ENCODE results near the gene ZNF154.

ZNF154 gene

DNA sequence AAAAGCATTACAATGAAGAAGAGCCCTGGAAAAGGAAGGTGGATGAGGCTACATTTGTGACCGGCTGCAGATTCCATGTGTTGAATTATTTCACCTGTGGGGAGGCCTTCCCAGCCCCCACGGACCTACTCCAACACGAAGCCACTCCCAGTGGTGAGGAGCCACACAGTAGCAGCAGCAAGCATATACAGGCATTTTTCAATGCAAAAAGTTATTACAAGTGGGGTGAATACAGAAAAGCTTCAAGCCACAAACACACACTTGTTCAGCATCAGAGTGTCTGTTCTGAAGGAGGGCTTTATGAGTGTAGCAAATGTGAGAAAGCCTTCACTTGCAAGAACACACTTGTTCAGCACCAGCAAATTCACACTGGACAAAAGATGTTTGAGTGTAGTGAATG is 22.3 kb downstream of the ZNF154 start:
- intact Hi-C loops (cut with DNase I), result loop anchor here (10.0 kb wide), 1 partner anchor 52 kb away; the partner anchor contains the start of gene ZNF211
- no peak for DNase-seq

GRCh38 chr19:57682226-57682766 is 26.7 kb downstream of the ZNF154 start:
- no peak for DNase-seq
- intact Hi-C loops (cut with DNase I), result loop anchor here (5.0 to 10.0 kb wide), 2 partner anchors 47 to 105 kb away; partner anchors contain the start of genes ZNF211 and ZNF416

DNA sequence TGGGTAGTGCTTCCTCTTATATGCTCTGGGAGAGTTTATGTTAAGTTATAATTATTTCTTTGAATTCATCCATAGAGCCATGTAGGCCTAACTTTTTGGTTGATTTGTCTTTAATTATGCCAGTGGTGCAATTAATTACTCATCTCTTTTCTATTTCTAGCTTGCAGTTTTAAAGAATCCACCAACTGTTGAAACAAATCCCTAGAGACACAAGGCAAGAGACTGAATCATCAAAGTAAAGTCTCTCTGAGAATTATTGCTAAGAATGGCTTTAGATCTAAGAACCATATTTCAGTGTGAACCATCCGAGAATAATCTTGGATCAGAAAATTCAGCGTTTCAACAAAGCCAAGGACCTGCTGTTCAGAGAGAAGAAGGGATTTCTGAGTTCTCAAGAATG is 33.1 kb downstream of the ZNF154 start:
- intact Hi-C loops (cut with DNase I), result no loop called here
- DNase-seq, result no peak

GRCh38 chr19:57672466-57672865 is 36.5 kb downstream of the ZNF154 start:
- intact Hi-C loops (cut with DNase I), result no loop called here
- DNase-seq, result no peak

DNA sequence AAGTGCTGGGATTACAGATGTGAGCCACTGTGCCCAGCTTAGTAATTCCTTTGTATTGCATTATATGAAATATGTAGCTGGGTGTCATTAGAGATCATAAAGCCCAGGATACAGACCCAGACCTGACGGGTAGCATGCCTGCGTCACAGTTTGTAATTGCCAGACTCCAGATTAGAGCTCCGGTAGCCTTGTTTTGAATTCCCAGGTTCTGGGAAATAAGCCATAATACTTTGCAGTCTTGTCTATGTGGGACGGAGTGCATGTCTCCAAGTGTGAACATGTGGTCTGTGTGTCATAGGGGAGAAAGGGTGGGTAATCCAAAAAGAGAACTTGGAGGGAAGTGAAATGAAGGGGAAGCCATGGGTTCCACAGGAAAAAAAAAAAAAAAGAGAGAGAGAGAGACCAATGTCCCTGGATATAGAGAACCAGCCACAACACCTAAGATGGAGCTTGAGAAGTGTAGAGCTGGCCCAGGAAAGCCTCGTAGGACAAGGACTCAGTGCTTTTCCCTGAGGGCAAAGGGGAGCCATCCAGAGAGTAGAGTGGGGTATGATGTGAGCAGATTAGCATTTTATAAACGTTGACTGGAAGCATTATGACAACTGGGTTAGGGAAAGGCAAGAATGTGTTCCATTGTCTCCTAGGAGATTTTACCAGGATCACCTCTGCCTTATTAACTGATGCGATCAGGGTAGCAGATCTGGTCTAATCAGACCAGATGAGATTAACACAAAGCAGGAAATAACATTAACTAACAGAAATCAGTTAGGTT is 37.7 kb downstream of the ZNF154 start:
- intact Hi-C loops (cut with DNase I), result no loop called here
- DNase-seq, result no peak

GRCh38 chr19:57668635-57669034 is 40.4 kb downstream of the ZNF154 start, which contains the start of gene ZSCAN4:
ZSCAN4 (plus strand) TSS chr19:57668935; CDS start chr19:57676146, 7,211 bp downstream.
- intact Hi-C loops (cut with DNase I), result no loop called here

DNA sequence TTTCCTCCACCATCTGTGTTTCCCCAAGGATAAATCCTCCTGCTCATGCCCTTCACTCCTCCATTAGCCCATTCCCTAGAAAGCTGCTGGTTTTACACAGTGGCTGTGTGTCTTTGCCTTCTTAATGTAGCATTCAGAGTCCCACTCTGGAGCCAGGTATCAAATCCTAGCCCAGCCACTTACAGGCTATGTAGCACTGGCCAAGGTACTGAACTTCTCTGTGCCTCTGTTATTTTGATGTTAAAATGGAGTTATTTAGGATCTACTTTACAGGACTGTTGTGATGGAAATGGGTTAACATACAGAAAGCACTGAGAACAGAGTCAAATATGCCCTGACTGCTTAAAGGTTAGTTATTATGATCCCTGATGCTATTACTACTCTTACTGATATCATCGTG is 41.8 kb downstream of the ZNF154 start:
- intact Hi-C loops (cut with DNase I), result no loop called here
- no peak for DNase-seq

More at GRCh38 chr19:57668635-57669034, 40.4 kb downstream of the ZNF154 start, which contains the start of gene ZSCAN4:
- no peak for DNase-seq

DNA sequence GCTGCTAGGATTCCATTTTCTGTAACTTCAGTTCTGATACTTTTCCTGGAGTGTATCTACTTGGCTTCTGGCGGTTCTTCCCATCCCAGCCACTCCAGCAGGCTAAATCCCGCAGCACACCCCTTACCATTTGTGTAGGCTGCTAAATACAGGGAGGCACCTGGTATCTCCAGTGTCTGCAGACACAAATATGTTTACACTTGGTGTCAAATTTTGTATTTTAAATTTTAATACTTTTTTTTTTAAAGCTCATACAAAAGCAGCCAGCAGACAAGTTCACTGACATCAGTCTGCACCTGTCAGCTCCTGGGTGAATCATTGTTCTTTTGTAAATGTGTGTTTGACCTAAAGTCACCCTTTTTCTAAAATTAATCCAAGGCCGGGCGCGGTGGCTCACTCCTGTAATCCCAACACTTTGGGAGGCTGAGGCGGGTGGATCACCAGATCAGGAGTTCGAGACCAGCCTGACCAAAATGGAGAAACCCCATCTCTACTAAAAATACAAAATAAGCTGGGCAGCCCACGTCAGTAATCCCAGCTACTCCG is 43.7 kb downstream of the ZNF154 start:
- intact Hi-C loops (cut with DNase I), result no loop called here
- no peak for DNase-seq

DNA sequence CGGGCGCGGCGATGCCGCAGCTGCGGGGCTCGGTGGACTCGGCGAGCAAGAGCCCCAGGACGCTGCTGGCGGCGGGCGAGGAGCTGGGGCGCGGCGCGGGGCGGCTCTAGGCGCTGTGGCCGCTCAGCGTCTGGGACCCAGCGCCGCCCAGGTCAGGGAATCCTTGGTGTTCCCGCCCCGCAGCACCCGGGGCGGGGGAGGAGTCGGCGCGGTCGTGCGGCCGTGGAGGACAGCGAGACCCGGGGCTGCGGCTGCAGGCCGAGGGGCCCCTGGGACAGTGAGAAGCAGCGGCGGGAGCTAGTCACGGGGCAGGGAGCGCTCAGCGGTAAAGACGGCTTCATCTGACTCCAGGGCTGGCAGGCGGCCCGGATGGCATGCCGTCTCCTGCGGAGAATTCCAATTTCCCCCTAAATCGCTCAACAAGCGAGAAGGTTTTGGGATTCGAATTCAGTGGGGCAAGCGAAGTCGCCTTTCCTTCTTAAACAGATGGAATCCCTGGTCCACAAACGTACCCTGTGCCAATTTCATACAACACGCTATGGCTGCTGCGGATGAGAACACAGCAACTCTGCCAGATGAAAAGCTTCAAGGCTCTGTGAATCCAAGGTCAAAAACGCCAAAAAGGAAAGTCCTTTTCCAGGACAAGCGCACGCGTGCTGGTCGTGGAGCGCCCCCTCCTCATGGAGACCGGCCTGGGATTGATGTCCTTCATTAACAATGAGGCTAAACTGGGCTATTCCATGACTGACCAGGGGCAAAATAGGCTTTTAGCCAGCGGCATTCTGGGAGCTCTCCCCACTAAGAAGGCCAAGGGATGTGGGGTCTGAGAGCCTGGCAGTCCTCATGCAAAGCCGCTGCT is 44.5 kb downstream of the ZNF154 start:
- peak; percentile 26 to 91 (median 52) for DNase-seq
- intact Hi-C loops (cut with DNase I), result no loop called here

GRCh38 chr19:57656346-57656745 is 52.7 kb downstream of the ZNF154 start:
- no peak for DNase-seq
- intact Hi-C loops (cut with DNase I), result no loop called here

DNA sequence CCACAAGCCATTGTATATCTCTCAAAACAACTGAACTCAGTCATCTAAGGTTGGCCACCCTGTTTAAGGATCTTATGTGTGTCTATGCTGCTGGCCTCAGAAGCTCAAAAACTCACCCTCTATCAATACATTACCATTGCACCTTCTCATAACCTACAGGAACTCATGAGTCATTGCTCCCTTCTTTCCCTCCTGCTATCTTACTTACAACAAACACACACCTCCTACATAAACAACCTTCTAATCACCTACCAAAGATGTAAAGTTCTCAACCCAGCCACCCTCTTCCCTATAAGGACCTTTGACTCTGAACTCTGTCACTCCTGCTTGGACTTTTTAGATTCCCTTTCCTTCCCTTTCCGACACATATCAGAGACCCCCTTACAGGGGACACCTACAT is 53.6 kb downstream of the ZNF154 start:
- intact Hi-C loops (cut with DNase I), result no loop called here
- DNase-seq, result no peak

- intact Hi-C loops (cut with DNase I), result no loop called here
- no peak for DNase-seq
These were observed 55.3 kb downstream of the ZNF154 start for GRCh38 chr19:57653689-57654088.

DNA sequence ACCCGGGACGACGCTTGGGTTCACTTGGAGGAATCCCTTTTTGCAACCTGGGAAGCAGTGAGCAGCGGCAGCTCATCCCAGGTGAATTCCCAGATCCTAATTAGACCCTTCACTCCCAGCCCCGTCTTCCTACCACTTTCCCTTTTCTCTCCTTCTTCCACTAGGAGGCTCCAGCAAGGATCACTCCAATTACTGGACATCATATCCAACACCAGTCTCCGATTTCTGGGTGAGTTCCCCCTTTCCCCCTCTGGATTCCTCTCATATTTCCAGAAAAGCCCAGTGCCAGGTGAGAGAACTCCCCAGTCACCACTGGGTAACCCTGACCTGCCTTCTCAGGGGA is 57.4 kb downstream of the ZNF154 start:
- no peak for DNase-seq
- intact Hi-C loops (cut with DNase I), result no loop called here

DNA sequence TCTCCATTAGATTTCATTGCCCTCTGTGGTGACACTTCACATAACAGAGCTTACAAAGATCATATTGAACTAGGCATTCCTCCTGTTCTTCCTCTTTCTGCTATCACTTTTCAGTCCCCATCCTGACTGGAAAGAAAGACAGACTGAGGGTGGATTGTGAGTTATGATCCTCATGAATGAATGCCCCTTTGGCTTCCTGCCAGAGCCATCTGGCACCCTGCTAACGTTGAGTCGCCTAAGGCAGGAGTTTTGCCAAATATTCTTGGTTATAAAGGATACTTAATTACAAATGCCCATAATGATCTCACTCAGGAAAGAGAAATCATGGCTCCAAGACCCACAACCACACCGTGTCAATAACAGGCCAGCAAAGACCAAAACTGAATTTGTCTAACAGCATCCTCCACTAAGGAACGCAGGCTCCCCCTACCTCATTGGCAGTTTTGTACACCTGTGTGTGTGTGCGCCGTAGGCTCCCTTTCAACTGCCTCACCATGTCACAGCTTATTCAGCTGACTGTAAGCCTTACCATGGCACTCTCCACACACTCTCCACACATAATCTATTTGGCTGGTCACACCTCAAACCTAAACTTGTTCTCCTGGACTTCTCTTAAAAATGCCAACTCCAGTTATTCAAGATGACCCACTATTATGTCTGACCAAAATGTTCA is 60.5 kb downstream of the ZNF154 start:
- no peak for DNase-seq
- intact Hi-C loops (cut with DNase I), result no loop called here

Data from posterior cingulate gyrus (tissue), 11 donors.